ENCODE data around the gene OPA1. TPM values are rescaled to one million over a fixed set of nuclear protein-coding genes. Genes with fewer than 3 reads are reported as not detected.

Gene OPA1
- total RNA-seq, 4 donors from 2014 or later: 42.2 to 56.1 (median 47.2) TPM

DNA sequence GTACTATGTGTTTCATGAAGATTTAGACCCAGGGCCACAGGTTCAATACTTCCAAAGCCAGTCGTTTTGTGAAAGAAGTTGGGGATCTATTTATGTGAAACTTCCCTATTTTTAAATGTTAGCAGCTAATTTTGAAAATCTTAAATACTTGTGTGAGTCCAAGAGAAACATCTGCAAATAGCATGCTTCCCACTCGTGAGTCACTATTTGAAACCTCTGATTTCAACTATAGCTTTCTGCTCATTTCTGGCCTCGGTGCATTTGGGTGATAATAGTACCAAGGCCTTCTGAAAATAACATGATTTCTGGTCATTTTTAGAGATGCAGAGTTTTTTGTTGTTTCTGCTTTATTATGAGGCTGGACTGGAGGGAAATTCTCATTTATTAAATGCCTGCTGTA is 110.0 kb downstream of the OPA1 start:
- Histone ChIP-seq H3K9me3 (no peaks in the 10 kb centered on the region), H3K4me1 (no peaks in the 10 kb centered on the region), H3K27ac (replicated peaks in 1 of 4) (no peak overlapping the region), H3K36me3 (peaks cover 0 to 7% (median 0%) of the 10 kb centered on the region in 4 donors), H3K27me3 (no peaks in the 10 kb centered on the region), H3K4me3 (no peak overlapping the region)
- 64% methylated on average over 3 of the region's 3 CpGs for WGBS
- TF ChIP-seq EP300 (IDR thresholded peaks at IDR 0.05): no peak
- TF ChIP-seq CTCF (IDR thresholded peaks at IDR 0.05): no peak
- TF ChIP-seq POLR2A (IDR thresholded peaks at IDR 0.05; ENCODE audit: low read depth): no peak
- TF ChIP-seq POLR2AphosphoS5 (IDR thresholded peaks at IDR 0.05): no peak
- no peak for DNase-seq (ENCODE audit: extremely low spot score)
- intact Hi-C loops (cut with DNase I): no loop called here

- Histone ChIP-seq H3K36me3 (peaks cover 0 to 7% (median 0%) of the 10 kb centered on the region in 4 donors), H3K4me1 (no peaks in the 10 kb centered on the region), H3K27me3 (no peaks in the 10 kb centered on the region), H3K27ac (replicated peaks in 1 of 4) (no peak overlapping the region), H3K9me3 (no peaks in the 10 kb centered on the region), H3K4me3 (no peak overlapping the region)
- TF ChIP-seq POLR2AphosphoS5 (IDR thresholded peaks at IDR 0.05): no peak
- TF ChIP-seq CTCF (IDR thresholded peaks at IDR 0.05): no peak
- no peak for TF ChIP-seq EP300 (IDR thresholded peaks at IDR 0.05)
- no peak for TF ChIP-seq POLR2A (IDR thresholded peaks at IDR 0.05; ENCODE audit: low read depth)
- intact Hi-C loops (cut with DNase I): no loop called here
- WGBS: 76% methylated on average over 5 of the region's 5 CpGs
- DNase-seq (ENCODE audit: extremely low spot score): no peak
Measured at GRCh38 chr3:193704431-193704830, 111.4 kb downstream of the OPA1 start.

DNA sequence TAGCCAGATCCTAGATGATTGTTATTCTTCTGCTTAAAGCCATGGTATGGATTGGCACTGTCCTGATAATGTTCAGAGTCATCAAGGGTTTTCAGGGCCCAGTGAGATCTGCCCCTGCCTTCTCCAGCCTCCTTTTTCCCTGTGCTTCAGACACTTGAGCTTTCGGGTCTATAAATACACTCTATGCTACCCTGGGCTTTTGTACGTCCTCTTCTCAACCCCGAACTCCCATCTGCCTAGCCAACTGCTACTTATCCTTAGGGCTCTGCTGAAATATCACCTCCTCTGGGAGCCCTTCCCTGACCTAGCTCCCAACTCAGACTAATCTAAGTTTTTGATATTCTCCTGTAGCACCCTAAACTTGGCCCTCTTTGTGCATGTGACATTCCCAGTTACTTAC is 115.3 kb downstream of the OPA1 start:
- intact Hi-C loops (cut with DNase I): no loop called here
- 85% methylated on average over 3 of the region's 3 CpGs for WGBS
- DNase-seq (ENCODE audit: extremely low spot score): no peak
- Histone ChIP-seq H3K27me3 (no peaks in the 10 kb centered on the region), H3K4me3 (no peak overlapping the region), H3K36me3 (no peaks in the 10 kb centered on the region), H3K27ac (replicated peaks in 1 of 4) (no peak overlapping the region), H3K9me3 (no peaks in the 10 kb centered on the region), H3K4me1 (no peaks in the 10 kb centered on the region)
- TF ChIP-seq POLR2A (IDR thresholded peaks at IDR 0.05; ENCODE audit: low read depth) (no peak), EP300 (IDR thresholded peaks at IDR 0.05) (no peak), POLR2AphosphoS5 (IDR thresholded peaks at IDR 0.05) (no peak), CTCF (IDR thresholded peaks at IDR 0.05) (no peak)

GRCh38 chr3:193710286-193711165 is 117.5 kb downstream of the OPA1 start:
- WGBS: 85% methylated on average over 18 of the region's 18 CpGs
- H3K27ac ChIP-seq (replicated peaks in 1 of 4): peak overlapping the region in 1 of 4 donors; percentile 30
- peaks cover 0 to 10% (median 3%) of the 10 kb centered on the region in 4 donors for H3K9me3 ChIP-seq
- TF ChIP-seq POLR2AphosphoS5 (IDR thresholded peaks at IDR 0.05) (no peak), CTCF (IDR thresholded peaks at IDR 0.05) (no peak), POLR2A (IDR thresholded peaks at IDR 0.05; ENCODE audit: low read depth) (no peak), EP300 (IDR thresholded peaks at IDR 0.05) (no peak)
- H3K27me3 ChIP-seq: no peaks in the 10 kb centered on the region
- no peaks in the 10 kb centered on the region for H3K4me1 ChIP-seq
- intact Hi-C loops (cut with DNase I): no loop called here
- peak; percentile 39 for DNase-seq (ENCODE audit: extremely low spot score)
- H3K4me3 ChIP-seq: no peak overlapping the region
- no peaks in the 10 kb centered on the region for H3K36me3 ChIP-seq
